Smooth muscle cell of the pulmonary artery (primary cell): Measurements from ENCODE around the gene PLGRKT. TPM values are rescaled to one million over a fixed set of nuclear protein-coding genes. Genes with fewer than 3 reads are reported as not detected.

Experiments used
- total RNA-seq: library from RNA; depleted of rRNA; stranded (reverse); fragments of >200 nt; gene quantifications from 2 replicates; pipeline ENCODE4 v1.2.3, GENCODE V29; 2014

Gene PLGRKT, protein sequence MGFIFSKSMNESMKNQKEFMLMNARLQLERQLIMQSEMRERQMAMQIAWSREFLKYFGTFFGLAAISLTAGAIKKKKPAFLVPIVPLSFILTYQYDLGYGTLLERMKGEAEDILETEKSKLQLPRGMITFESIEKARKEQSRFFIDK
- 8.3 and 9.5 TPM in 2 replicates for total RNA-seq

DNA sequence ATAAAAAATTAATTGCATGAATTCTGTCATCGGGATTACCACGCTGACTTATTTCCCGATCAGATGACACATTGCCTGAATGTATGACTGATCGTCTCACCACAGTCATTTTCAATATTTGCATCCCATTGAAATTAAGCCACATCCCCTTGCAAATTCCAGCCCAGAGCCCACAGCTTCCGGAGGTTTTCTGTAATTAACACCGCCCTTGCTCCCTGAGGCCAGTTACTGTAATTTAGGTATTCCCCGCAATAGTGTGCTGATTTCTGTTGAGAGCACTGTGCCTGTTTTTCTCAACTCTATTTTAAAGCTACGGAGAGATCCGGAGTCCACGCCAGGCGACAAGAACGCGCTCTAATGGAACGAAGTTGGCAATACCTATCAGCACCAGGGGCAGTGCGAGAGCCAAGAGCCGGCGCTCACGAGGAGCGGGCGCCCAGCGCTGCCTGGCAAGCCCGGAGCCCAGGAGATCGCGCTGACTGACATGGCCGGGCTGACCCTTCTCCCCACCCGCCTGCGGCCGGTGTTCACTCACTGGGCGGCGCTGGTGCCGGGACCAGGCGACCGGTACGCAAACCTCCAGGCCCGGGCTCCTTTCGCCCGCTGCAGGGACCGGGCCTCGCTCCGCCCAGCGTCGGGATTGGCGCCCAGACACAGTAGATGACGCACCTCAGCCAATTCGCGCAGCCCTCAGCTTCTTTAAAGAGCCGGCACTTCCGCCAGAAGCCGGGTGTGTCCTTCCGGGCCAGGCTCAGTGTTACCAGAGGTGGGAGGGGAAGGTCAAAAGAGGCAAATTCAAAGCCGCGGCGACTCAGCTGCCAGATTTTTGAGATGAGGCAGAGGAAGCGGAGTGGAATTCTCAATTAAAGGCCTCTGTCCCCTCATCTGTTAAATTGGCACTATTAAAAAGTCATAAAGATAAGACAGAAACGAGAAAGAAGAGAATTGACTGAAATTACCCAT, at the start of gene PLGRKT:
PLGRKT (minus strand) TSS at position 672 of the 963 bp plus-strand sequence. CDS start 5,948 bp downstream, outside the sequence.

GRCh38 chr9:5450359-5451091, 12.8 kb upstream of the PLGRKT start, which contains the start of gene CD274:
CD274 (plus strand) TSS chr9:5450542; CDS start chr9:5456114, 5,572 bp downstream.

GRCh38 chr9:5338992-5339981, 98.4 kb downstream of the PLGRKT start, which contains the start of gene RLN1:
RLN1 (minus strand) TSS chr9:5339876; CDS start chr9:5339746, 130 bp downstream.

Other genes with a start within 250 kb of the PLGRKT start
- not detected in 2 replicates for gene INSL4, start 206.5 kb downstream of the PLGRKT start, total RNA-seq
- gene RLN2, start 133.2 kb downstream of the PLGRKT start, total RNA-seq, result not detected in 2 replicates
- 0.07 TPM in 1 of 2 replicates, not detected in the other for gene RLN1, start 98.0 kb downstream of the PLGRKT start, total RNA-seq
- gene CD274, start 12.6 kb upstream of the PLGRKT start, total RNA-seq, result 4.8 and 8.8 TPM in 2 replicates
- 9.1 and 22.8 TPM in 2 replicates for gene PDCD1LG2, start 72.6 kb upstream of the PLGRKT start, total RNA-seq
- gene RIC1, start 191.2 kb upstream of the PLGRKT start, total RNA-seq, result 40.3 and 46.9 TPM in 2 replicates